ENCODE data around the gene CRHR1. TPM values are rescaled to one million over a fixed set of nuclear protein-coding genes. Genes with fewer than 3 reads are reported as not detected.

Gene CRHR1
- total RNA-seq, 1 experiment from 2014 or later: 1.6 TPM

DNA sequence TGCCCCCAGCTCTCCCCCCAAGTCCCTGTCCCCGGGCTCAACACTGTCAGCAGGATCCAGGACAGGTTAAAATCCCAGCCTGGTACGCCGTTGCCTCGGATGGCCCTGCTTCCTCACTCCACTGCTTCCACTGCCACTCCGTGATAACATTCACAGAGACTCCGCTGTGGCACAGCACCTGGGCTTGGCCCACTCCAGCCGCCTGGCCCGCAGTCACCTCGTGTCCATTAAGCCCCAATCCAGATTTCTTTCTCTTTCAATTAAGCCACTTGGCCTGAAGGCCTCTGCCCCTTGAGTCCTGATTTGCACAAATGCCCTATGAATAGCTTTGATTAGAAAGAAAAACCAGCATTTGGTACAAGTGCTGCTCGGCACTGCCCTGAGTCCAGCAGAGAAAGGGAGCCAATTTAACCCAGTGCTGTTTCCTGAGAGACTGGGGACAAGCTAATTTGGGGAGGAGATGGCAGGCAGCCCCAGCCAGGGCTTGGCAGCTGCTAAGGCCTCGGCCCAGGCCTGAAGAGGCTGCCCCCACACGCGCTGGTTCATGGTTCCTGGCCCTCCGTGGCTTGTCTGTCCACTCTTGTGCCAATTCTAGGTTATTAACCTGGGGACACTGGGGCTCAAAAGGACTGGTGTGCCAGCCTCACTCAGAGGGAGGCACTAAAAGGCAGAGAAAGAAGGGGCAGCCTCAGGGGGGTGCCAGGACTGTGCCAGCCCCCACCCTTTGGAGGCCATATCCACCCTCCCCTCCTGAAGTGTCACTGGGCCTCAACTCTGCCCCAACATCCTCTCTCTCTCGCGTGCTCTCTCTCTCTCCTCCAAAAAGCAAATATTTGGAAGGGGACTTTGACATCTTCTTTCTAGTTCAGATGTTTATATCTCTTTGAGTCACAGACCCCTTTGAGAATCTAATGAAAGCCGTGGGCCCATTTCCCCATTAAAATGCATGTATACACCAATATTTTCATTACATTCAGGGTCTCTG lies 30.8 kb downstream of the CRHR1 start:
- Mint-ChIP-seq H3K27ac (no peak overlapping the region), H3K4me1 (peaks cover 14% of the 10 kb centered on the region), H3K9me3 (no peaks in the 10 kb centered on the region), H3K27me3 (ENCODE audit: low read depth) (no peaks in the 10 kb centered on the region; the same call in 1 of the 2 replicates), H3K36me3 (no peaks in the 10 kb centered on the region), H3K4me3 (no peak overlapping the region)
- ChIA-PET CTCF (interaction anchor here (0.5 to 8.4 kb wide), 12 partner anchors 17 to 766 kb away, joined by 3 to 103 read pairs (median 5); partner anchors contain the start of genes CRHR1 and MAPT), POLR2A (no interaction called here)
- ATAC-seq: no peak
- DNase-seq (ENCODE audit: low spot score): no peak
- no peak for TF ChIP-seq TEAD4 (CRISPR knock-in tag; IDR thresholded peaks at IDR 0.05)
- no peak for TF ChIP-seq NFYB (CRISPR knock-in tag; conservative IDR thresholded peaks at IDR 0.05; ENCODE audit: low read depth)
- no peak for TF ChIP-seq STAT6 (CRISPR knock-in tag; conservative IDR thresholded peaks at IDR 0.05; ENCODE audit: low read depth)
- TF ChIP-seq ZNF671 (CRISPR knock-in tag; IDR thresholded peaks at IDR 0.05): no peak
- TF ChIP-seq HMGXB4 (CRISPR knock-in tag; IDR thresholded peaks at IDR 0.05): no peak
- no peak for TF ChIP-seq ZNF317 (CRISPR knock-in tag; IDR thresholded peaks at IDR 0.05; ENCODE audit: borderline replicate concordance, low read depth)
- TF ChIP-seq, protein P1, sequence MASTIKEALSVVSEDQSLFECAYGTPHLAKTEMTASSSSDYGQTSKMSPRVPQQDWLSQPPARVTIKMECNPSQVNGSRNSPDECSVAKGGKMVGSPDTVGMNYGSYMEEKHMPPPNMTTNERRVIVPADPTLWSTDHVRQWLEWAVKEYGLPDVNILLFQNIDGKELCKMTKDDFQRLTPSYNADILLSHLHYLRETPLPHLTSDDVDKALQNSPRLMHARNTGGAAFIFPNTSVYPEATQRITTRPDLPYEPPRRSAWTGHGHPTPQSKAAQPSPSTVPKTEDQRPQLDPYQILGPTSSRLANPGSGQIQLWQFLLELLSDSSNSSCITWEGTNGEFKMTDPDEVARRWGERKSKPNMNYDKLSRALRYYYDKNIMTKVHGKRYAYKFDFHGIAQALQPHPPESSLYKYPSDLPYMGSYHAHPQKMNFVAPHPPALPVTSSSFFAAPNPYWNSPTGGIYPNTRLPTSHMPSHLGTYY (CRISPR knock-in tag; IDR thresholded peaks at IDR 0.05): no peak
- TF ChIP-seq USF1 (CRISPR knock-in tag; IDR thresholded peaks at IDR 0.05): no peak
- no peak for TF ChIP-seq NFE2L1 (CRISPR knock-in tag; IDR thresholded peaks at IDR 0.05)
- no peak for TF ChIP-seq ZNF423 (CRISPR knock-in tag; IDR thresholded peaks at IDR 0.05)
- TF ChIP-seq ZNF263 (CRISPR knock-in tag; IDR thresholded peaks at IDR 0.05; ENCODE audit: low read depth): no peak
- no peak for TF ChIP-seq NR3C1 (CRISPR knock-in tag; conservative IDR thresholded peaks at IDR 0.05; ENCODE audit: low read depth)
- no peak for TF ChIP-seq CREM (CRISPR knock-in tag; IDR thresholded peaks at IDR 0.05)
- no peak for TF ChIP-seq SMAD4 (CRISPR knock-in tag; IDR thresholded peaks at IDR 0.05)
- TF ChIP-seq FOXJ3 (CRISPR knock-in tag; IDR thresholded peaks at IDR 0.05; ENCODE audit: borderline replicate concordance): no peak
- TF ChIP-seq ZNF138 (CRISPR knock-in tag; conservative IDR thresholded peaks at IDR 0.05): no peak
- TF ChIP-seq, protein P2, sequence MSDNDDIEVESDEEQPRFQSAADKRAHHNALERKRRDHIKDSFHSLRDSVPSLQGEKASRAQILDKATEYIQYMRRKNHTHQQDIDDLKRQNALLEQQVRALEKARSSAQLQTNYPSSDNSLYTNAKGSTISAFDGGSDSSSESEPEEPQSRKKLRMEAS (CRISPR knock-in tag; IDR thresholded peaks at IDR 0.05): no peak
- TF ChIP-seq, protein P3, sequence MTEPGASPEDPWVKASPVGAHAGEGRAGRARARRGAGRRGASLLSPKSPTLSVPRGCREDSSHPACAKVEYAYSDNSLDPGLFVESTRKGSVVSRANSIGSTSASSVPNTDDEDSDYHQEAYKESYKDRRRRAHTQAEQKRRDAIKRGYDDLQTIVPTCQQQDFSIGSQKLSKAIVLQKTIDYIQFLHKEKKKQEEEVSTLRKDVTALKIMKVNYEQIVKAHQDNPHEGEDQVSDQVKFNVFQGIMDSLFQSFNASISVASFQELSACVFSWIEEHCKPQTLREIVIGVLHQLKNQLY (CRISPR knock-in tag; IDR thresholded peaks at IDR 0.05): no peak
